IPS-18c (cell line): ENCODE results near the gene POLR3A.

Experiments used
- H3K4me3 ChIP-seq: 2 replicates; pipeline ENCODE4 v1.7.0; 2013; ENCODE audit warnings: low read depth, mild to moderate bottlenecking, low read length, moderate library complexity; ENCODE audit not compliant: insufficient read depth
- H3K9me3 ChIP-seq: one replicate; pipeline ENCODE4 v1.6.1; 2013; ENCODE audit warnings: mild to moderate bottlenecking, low read length, moderate library complexity; ENCODE audit not compliant: control insufficient read depth, insufficient read depth

POLR3A gene

DNA sequence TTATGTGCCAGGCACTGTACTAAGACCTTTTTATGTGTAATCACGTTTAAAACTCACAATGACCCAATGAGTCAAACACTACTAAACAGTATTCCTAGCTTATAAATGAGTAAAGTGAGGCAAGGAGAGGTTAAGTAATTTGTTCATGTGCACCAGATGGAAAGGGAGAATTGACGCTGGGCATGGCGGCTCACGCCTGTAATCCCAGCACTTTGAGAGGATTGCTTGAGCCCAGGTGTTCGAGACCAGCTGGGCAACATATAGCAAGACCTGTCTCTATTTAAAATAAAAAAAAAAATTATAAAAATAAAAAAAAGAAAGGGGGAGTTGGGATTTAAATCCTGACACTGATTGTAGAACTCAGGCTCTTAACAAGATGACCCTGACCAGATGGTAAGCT is 56.0 kb downstream of the POLR3A start:
- Histone ChIP-seq H3K4me3 (no peak overlapping the region), H3K9me3 (no peaks in the 10 kb centered on the region)

DNA sequence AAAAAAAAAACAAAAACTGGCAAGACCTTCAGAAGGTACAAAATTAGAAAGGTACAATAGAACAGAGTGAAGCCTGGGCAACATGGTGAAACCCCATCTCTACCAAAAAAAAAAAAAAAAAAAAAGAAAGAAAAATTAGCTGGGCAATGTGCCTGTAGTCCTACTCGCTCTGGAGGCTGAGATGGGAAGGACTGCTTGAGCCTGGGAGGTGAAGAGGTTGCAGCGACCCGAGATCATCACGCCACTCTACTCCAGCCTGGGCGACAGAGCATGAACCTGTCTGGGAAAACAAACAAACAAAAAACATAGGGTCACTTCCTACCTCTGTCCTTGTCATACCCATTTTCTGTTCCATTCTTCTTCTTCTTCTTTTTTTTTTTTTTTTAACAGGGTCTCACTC is 57.2 kb downstream of the POLR3A start:
- H3K9me3 ChIP-seq, result no peaks in the 10 kb centered on the region
- no peak overlapping the region for H3K4me3 ChIP-seq

DNA sequence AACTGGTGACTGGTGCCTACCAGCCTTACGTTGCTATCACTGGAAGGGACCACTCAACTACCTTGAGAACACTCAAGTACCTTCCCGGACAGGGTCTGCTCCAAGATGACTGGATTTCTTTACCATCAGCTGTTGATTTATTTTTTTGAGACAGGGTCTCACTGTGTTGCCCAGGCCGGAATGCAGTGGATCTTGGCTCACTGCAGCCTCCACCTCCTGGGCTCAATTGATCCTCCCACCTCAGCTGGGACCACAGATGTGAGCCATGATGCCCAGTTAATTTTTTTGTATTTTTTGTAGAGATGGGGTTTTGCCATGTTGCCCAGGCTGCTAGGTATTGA is 57.5 kb downstream of the POLR3A start:
- Histone ChIP-seq H3K4me3 (no peak overlapping the region), H3K9me3 (no peaks in the 10 kb centered on the region)

DNA sequence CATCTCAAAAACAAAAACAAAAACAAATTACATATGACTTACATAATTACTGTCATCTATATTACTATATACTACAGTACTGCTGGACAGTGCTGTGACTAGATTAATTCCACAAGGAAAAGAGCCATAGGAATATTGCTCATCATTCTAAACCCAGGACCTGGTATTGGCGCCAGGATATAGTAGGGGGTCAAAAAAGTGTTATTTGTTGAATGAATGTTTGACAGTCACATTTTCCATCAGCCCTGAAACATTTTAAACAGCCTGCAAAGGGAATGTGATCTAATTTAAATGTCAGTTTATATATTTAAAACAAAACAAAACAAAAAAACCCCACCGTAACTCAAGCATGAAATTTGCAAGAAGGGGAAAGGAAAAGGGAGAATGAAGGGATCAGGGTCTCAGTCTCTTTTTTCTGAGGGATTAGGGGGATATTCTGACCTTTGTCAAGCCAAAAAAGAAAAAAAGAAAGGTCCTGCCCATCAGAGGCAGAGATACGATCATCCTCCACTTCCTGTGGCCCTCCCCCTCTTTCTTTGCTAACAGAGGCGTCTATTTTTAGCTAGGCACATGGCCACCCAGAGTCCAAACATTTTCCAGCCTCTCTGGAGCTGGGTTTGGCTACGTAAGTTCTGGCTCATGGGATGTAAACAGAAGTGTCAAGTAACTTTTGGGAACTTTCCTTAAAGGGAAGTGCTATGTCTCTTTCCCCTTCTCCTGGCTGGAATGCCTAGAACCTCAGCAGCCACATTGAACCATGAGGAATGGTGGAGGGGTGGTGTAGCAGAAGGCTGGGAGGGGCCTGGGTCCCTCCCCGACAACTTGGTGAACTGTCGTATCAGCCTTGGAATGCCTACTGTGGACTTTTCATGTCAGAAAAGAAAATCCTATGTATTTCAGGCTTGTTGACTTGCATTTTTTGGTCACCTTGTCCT is 58.2 kb downstream of the POLR3A start:
- Histone ChIP-seq H3K4me3 (no peak overlapping the region), H3K9me3 (no peaks in the 10 kb centered on the region)

DNA sequence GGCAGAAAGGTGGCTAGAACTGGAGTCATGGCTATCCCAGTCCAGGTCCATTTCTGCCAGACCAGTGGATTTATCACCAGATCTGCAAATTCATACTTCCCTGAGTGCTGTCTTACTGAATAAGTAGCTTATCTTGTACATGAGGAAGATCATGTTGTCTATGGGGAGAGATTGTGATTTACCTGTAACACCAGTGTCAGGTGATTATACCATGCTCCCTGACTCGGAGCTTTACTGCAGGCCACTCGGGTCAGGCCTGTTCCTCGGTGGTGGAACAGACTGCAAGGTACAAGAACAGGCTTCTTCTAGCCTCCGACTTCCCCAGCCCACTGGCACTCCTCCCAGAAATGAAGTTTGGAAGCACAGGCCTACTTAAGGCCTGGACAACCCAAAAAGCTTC is 60.2 kb downstream of the POLR3A start:
- Histone ChIP-seq H3K9me3 (peaks cover 2% of the 10 kb centered on the region), H3K4me3 (no peak overlapping the region)

DNA sequence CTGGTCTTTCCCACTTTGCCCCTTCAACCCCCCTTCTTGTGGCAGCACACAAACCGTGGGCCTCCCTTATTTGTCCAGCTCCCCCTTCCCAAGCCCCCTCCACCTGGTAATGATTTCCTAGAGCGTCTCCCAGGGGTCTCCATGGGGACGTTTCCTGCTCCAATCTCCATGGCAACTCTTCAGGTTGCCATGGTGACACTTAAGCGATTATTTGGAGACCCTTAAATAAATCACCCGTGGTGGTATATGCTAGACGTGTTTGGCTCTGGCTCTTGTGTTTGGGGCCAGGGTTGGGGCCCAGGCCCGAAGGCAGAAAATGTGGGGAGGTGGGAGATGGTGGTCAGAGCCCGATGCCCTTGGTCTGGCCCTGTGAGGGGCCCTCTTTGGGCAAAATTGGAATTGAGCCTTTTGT is 61.7 kb downstream of the POLR3A start:
- Histone ChIP-seq H3K9me3 (peaks cover 9% of the 10 kb centered on the region), H3K4me3 (no peak overlapping the region)

DNA sequence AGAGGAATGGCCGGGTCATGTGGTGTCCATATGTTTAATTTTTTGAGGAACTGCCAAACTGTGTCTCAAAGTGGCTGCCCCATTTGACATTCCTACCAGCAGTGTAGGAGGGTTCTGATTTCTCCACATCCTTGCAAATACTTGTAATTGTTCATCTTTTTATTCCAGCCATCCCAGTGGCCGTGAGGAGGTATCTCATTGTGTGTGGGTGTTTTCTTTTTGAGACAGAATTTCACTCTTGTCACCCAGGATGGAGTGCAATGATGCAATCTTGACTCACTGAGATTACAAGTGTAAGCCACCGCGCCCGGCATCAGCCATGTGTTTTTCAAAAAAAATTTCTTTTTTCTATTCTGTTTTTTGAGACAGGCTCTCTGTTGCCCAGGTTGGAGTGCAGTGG is 64.0 kb downstream of the POLR3A start:
- Histone ChIP-seq H3K9me3 (peaks cover 9% of the 10 kb centered on the region), H3K4me3 (no peak overlapping the region)

DNA sequence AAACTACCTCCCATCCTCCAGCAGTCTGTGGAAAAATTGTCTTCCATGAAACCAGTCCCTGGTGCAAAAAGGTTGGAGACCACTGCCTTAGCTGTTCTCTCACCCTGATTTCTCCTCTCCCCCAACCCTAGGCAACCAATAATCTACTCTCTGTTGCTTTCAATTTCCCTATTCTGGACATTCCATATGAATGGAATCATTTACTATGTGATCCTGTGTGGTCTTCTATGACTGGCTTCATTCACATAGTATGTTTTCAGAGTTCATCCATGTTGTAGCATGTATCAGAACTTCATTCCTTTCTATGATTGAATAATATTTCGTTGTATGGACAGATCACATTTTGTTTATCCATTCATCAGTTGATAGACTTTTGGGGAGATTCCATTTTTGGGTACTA is 64.5 kb downstream of the POLR3A start:
- H3K9me3 ChIP-seq, result peaks cover 9% of the 10 kb centered on the region
- H3K4me3 ChIP-seq, result no peak overlapping the region

DNA sequence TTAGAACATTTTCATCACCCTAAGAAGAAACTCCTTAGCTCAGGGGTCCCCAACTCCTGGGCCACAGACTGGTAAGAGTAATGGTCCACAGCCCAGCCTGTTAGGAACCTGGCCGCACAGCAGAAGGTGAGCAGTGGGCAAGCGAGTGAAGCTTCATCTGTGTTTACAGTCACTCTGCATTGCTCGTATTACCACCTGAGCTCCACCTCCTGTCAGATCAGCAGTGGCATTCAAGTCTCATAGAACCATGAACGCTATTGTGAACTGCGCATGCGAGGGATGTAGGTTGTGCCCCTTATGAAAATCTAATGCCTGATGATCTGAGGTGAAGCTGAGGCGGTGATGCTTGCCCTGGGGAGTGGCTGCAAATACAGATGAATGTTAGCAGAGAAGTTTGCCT is 65.4 kb downstream of the POLR3A start:
- H3K4me3 ChIP-seq, result no peak overlapping the region
- peaks cover 9% of the 10 kb centered on the region for H3K9me3 ChIP-seq

DNA sequence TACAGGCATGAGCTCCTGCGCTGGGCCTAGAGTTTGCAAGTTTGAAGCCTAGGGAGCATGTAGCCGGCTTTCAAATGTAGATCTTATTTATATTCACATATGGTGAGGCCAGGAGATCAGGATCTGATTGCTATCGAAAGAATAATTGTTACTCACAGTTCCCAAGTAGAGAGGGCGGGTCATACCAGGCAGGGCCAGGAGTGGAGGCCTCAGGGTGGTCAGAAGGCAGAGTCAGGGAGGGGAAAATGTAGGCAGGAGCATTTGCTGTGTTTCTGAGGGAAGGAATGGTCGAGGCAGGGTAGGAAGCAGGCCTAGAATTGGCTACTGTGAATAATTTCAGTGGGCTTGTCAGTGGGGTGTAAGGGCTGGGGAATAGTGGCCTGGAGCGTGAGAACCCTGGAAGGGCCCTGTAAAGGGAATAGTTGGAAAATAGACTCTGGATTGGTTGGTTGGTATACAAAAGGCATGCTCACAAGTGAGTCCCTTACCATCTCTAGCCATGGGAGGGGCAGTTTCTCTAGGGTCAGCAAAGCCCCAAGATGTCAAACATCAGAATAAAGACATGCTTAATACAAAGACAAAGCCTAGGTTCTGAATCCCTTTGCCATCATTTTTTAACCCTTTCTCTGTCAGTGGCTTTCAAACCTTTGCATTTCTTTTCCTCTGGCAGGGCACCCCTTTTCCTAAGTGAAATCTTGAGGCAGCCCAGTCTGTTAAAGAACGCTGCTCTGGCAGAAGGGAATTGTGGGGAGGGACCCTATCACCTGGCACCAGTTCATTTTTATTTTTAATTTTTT is 66.8 kb downstream of the POLR3A start:
- Histone ChIP-seq H3K4me3 (no peak overlapping the region), H3K9me3 (peaks cover 9% of the 10 kb centered on the region)

DNA sequence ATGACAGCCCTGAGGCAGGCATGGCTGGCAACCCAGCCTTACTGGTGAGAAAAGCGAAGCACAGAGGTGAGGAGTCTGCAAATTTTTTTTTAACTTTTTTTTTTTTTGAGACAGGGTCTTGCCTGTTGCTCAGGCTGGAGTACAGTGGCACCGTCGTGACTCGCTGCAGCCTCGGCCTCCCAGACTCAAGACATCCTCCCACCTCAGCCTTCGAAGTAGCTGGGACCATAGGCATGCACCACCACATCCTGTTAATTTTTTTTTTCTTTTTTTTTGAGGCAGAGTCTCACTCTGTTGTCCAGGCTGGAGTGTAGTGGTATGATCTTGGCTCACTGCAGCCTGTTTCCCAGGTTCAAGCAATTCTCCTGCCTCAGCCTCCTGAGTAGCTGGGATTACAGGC is 67.6 kb downstream of the POLR3A start:
- no peak overlapping the region for H3K4me3 ChIP-seq
- H3K9me3 ChIP-seq, result peaks cover 9% of the 10 kb centered on the region

DNA sequence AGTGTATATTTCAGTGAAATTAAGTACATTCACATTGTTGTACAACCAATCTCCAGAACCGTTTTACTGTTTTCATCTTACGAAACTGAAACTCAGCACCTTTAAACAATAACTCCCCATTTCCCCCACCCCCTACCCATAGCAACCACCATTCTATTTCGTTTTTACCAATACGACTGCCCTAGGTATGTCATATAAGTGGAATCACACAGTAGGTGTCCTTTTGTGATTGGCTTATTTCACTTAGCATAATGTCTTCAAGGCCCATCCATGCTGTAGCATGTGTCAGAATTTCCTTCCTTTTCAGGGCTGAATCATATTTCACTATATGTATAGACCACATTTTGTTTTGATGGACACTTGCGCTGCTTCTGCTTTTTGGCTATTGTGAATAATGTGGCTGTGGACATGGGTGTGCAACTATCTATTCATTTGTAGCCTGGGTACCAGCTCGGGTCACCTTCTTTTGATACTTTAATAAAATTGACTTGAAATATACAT is 68.4 kb downstream of the POLR3A start:
- H3K9me3 ChIP-seq, result peaks cover 9% of the 10 kb centered on the region
- no peak overlapping the region for H3K4me3 ChIP-seq

DNA sequence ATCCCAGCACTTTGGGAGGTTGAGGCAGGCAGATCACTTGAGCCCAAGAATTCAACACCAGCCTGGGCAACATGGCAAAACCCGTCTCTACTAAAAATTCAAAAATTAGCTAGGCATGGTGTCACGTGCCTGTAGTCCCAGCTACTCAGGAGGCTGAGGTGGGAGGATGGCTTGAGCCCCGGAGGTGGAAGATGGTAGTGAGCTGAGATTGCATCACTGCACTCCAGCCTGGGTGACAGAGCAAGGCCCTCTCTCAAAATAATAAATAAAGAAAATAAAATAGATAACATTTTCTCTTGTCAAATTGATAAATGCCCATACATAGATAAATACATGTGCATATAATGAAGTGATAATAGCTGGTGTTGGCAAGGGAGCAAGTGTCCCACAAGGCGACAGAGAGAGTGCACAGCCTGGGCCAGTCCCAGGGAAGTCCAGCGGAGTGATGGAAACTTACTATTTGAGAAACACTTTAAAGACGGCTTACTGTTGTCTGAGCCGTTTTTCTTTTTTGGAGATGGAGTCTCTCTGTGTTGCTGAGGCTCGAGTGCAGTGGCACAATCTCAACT is 69.3 kb downstream of the POLR3A start:
- H3K4me3 ChIP-seq, result no peak overlapping the region
- H3K9me3 ChIP-seq, result peaks cover 9% of the 10 kb centered on the region

DNA sequence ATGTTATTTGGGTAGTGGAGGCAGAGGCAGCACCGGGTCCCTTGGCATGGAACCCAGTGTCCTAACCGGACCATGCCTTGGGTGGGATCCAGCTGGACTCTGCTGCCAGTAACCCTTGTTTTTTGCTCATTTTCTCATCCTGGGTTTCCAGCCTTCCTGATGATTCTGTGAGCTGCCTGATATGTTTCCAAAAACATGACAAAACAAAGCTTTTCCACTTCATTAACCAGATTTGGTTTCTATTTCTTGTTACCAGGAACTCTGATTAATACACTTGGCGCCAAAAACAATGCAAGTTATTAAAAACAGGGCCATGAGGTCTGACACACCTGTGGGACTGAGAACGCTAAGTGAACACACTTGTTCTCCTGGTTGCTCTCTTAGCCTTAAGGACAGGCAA is 69.9 kb downstream of the POLR3A start:
- Histone ChIP-seq H3K4me3 (no peak overlapping the region), H3K9me3 (peaks cover 9% of the 10 kb centered on the region)

DNA sequence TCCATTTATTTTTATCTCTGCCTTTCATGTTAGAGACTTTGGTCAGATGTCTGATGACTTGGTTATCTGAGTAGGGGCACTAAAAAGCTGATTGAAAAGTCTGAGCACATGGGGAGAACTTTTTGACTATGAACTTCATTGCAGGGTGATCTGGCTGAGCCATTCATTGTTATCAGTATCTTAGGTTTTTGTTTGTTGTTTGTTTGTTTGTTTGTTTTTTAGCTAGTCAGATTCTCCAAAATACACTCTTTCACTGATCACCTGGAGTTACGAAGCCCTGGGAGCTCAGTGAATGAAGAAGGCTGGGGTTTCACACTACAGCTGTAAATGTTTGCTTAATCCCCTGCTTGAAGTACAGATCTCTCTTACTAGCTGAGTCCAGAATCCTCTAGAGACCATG is 74.2 kb downstream of the POLR3A start:
- H3K9me3 ChIP-seq, result no peaks in the 10 kb centered on the region
- H3K4me3 ChIP-seq, result no peak overlapping the region

DNA sequence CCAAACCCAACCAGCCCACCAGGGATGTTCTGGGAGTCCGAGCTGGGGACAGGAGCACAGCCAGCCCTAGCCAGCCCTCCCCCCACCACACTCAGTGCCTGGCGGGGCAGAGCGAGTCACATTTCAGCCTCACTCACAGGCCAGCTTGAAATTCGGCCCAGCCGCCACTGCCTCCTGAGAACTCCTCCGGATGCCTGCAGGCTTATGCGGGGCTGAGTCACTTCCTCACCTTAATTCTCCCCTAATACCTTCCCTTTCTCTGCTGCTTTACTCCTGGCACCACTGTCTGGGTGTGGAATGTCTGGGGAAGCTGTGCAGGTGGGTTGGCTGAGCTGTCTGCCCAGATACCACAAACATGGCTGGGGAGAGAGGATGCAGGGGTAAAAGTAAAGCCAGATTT is 80.1 kb downstream of the POLR3A start:
- H3K4me3 ChIP-seq, result no peak overlapping the region
- H3K9me3 ChIP-seq, result peaks cover 2% of the 10 kb centered on the region

DNA sequence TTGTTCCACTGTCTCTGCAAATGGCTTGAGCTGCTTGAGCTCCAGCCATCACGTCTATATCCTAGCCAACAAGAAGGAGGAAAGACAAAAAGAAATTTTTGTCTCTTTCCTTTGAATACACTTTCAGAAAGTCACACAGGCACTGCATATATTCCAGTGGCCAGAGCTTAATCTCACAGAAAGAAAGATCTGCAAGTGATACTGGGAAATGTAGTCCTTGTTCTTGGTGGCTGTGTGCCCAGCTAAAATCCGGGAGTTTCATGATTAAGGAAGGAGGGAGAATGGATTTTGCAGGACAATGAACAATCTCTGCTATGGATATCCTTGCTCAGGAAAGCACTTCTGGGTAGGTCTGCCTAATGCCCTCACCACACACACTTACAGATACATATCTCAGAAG is 83.2 kb downstream of the POLR3A start:
- no peak overlapping the region for H3K4me3 ChIP-seq
- H3K9me3 ChIP-seq, result peaks cover 2% of the 10 kb centered on the region

DNA sequence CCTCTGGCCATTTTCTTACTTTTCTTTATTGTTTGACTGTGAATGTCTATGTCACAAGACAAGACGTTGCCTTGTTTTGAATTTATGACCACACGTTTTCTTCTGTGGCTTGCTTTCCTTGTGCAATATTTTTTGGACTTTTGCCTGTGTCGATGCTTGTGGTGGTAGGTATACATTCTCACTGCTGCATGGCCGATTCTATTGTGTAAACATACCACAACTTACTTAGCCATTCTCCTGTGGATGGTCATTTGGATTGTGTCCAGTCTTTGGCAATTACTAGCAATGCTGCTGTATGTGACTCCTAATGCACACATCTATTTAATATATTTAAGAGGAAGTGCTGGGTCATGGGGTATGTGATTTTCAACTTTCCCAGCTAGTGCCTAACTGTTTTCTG is 84.8 kb downstream of the POLR3A start:
- peaks cover 2% of the 10 kb centered on the region for H3K9me3 ChIP-seq
- no peak overlapping the region for H3K4me3 ChIP-seq
